ENCODE measurements around the gene ACOX3. TPM values are rescaled to one million over a fixed set of nuclear protein-coding genes. Genes with fewer than 3 reads are reported as not detected.
"Not testable (repeated sequence)": the region's sequence is repeated elsewhere in the genome, so short reads cannot be mapped to it uniquely, and the experiment has no call there.

The ACOX3 gene
- total RNA-seq, 1 experiment from 2014 or later, result 18.9 TPM

DNA sequence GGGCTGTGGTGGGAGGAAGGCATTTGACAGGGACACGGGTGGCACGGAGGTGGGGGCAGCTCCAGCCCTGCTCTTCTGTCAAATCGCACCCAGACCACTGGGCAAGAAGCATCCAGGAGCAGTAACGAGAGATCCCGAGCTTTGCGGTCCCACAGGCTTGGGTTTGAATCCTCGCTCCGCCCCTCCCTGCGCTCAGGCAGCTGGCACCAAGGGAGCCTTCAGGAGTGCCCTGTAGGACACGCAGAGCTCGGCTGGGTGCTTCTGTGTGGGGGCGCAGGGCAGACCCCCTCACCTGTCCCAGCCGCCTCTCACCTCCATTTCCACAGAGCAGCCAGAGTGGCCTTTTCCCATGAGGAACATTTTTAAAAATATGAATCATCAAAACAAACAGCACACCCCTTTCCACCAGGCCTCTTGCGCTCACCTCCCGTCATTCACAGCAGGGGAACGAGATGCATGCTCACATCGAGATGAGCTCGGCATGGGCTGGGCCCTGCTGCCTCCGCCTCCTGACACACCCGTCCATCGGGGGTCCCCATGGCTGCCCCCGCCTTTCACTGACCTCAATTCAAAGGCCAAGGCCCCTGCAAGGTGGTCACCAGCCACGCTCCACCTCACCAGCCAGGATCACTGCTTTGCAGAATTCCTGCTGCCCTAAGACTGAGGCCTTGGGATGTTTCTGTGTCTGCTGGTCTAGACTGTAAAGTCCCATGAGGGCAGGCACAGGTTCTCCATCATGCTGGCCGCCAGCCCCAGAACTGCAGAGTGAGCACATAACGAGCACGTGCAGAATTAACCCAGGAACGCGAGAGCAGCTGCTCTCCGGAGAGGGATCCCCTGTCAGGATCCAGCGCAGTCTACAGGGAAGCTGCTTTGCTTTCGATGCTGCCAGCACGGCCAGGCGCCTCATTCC, 52.7 kb downstream of the ACOX3 start:
- Histone ChIP-seq H3K4me1 (replicated peaks) (peaks cover 13% of the 10 kb centered on the region), H3K27me3 (replicated peaks) (no peaks in the 10 kb centered on the region), H3K27ac (no peak overlapping the region), H3K4me3 (no peak overlapping the region), H3K36me3 (no peaks in the 10 kb centered on the region), H3K9me3 (replicated peaks) (no peaks in the 10 kb centered on the region)
- DNase-seq (ENCODE audit: low read depth in 1 of 2, low spot score in 2 of 2), result no peak

DNA sequence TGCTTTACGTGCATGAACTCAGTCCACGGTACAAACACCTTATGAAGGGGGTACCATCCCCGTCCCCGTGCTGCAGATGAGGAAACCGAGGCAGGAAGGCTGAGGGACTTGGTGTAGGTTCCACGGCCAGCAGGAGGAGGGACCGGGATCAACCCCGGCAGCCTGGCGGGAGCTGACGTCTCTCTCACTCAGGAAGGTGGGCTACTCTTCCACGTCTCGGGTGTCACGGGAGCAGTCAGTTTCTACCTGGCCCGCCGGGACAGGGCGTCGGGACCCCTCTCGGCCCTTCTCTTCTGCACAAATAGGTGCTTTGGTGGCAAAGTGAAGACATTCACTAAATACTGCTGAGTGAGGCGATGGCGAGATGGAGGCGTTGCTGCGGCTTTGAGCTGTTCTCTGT, 53.3 kb downstream of the ACOX3 start:
- H3K36me3 ChIP-seq, result no peaks in the 10 kb centered on the region
- H3K27me3 ChIP-seq (replicated peaks), result no peaks in the 10 kb centered on the region
- H3K27ac ChIP-seq, result no peak overlapping the region
- H3K4me3 ChIP-seq, result no peak overlapping the region
- H3K4me1 ChIP-seq (replicated peaks), result peaks cover 6% of the 10 kb centered on the region
- no peaks in the 10 kb centered on the region for H3K9me3 ChIP-seq (replicated peaks)
- DNase-seq (ENCODE audit: low read depth in 1 of 2, low spot score in 2 of 2), result no peak

- H3K27ac ChIP-seq, result no peak overlapping the region
- peaks cover 2% of the 10 kb centered on the region for H3K4me1 ChIP-seq (replicated peaks)
- no peak for DNase-seq (ENCODE audit: low read depth in 1 of 2, low spot score in 2 of 2)
- no peaks in the 10 kb centered on the region for H3K36me3 ChIP-seq
- H3K4me3 ChIP-seq, result no peak overlapping the region
- H3K9me3 ChIP-seq (replicated peaks), result no peaks in the 10 kb centered on the region
- no peaks in the 10 kb centered on the region for H3K27me3 ChIP-seq (replicated peaks)
These were observed 53.8 kb downstream of the ACOX3 start for GRCh38 chr4:8386731-8387130.

DNA sequence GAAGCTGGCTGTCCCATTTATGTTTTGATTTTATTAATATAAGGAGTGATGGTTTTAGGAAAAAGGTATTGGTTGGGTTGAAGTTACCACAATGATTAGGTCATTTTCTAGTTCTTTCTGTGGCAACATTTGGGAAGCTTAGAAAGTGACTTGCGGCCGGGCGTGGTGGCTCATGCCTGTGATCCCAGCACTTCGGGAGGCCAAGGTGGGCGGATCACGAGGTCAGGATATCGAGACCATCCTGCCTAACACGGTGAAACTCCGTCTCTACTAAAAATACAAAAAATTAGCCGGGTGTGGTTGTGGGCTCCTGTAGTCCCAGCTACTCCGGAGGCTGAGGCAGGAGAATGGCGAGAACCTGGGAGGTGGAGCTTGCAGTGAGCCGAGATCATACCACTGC, 54.4 kb downstream of the ACOX3 start:
- DNase-seq (ENCODE audit: low read depth in 1 of 2, low spot score in 2 of 2), result not testable (repeated sequence)

GRCh38 chr4:8385611-8386010, 54.9 kb downstream of the ACOX3 start:
- Histone ChIP-seq H3K9me3 (replicated peaks) (no peaks in the 10 kb centered on the region), H3K36me3 (no peaks in the 10 kb centered on the region), H3K27ac (no peak overlapping the region), H3K4me3 (no peak overlapping the region), H3K27me3 (replicated peaks) (no peaks in the 10 kb centered on the region), H3K4me1 (replicated peaks) (no peaks in the 10 kb centered on the region)
- DNase-seq (ENCODE audit: low read depth in 1 of 2, low spot score in 2 of 2), result no peak

More for the DNA sequence above, 54.4 kb downstream of the ACOX3 start:
- H3K4me3 ChIP-seq; H3K27ac ChIP-seq; H3K9me3 ChIP-seq (replicated peaks); H3K4me1 ChIP-seq (replicated peaks); H3K27me3 ChIP-seq (replicated peaks); H3K36me3 ChIP-seq: not testable (repeated sequence)

GRCh38 chr4:8385106-8385505, 55.4 kb downstream of the ACOX3 start:
- Histone ChIP-seq H3K36me3 (no peaks in the 10 kb centered on the region), H3K9me3 (replicated peaks) (no peaks in the 10 kb centered on the region), H3K4me3 (no peak overlapping the region), H3K27me3 (replicated peaks) (no peaks in the 10 kb centered on the region), H3K27ac (no peak overlapping the region), H3K4me1 (replicated peaks) (no peaks in the 10 kb centered on the region)
- DNase-seq (ENCODE audit: low read depth in 1 of 2, low spot score in 2 of 2), result no peak

GRCh38 chr4:8384397-8385060, 56.0 kb downstream of the ACOX3 start:
- Histone ChIP-seq H3K4me3 (no peak overlapping the region), H3K4me1 (replicated peaks) (no peaks in the 10 kb centered on the region), H3K9me3 (replicated peaks) (no peaks in the 10 kb centered on the region), H3K27ac (no peak overlapping the region), H3K27me3 (replicated peaks) (no peaks in the 10 kb centered on the region), H3K36me3 (no peaks in the 10 kb centered on the region)
- no peak for DNase-seq (ENCODE audit: low read depth in 1 of 2, low spot score in 2 of 2)

- no peak overlapping the region for H3K4me3 ChIP-seq
- DNase-seq (ENCODE audit: low read depth in 1 of 2, low spot score in 2 of 2), result no peak
- no peaks in the 10 kb centered on the region for H3K9me3 ChIP-seq (replicated peaks)
- no peaks in the 10 kb centered on the region for H3K27me3 ChIP-seq (replicated peaks)
- no peaks in the 10 kb centered on the region for H3K36me3 ChIP-seq
- H3K4me1 ChIP-seq (replicated peaks), result no peaks in the 10 kb centered on the region
- H3K27ac ChIP-seq, result no peak overlapping the region
These were observed 56.9 kb downstream of the ACOX3 start for GRCh38 chr4:8383451-8384160.

DNA sequence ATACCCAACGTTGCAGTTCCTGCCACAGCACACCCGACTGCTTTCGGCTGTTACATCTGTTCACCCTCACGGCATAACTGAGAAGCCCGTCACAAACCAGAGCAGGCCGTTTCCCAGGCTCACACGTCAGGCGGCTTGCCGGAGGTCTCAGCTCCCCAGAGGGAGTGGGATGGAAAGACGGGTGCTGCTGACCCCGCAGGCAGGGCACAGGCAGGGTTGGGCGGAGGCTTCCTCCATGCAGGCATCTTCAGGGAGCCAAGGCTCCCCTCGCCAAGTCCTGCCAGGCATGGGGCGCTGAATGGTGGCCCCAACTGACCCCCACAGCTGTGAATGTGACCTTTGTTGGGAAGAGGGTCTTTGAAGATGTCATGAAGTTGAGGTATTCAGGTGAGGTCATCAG, 57.5 kb downstream of the ACOX3 start:
- Histone ChIP-seq H3K4me3 (no peak overlapping the region), H3K9me3 (replicated peaks) (no peaks in the 10 kb centered on the region), H3K27me3 (replicated peaks) (no peaks in the 10 kb centered on the region), H3K36me3 (no peaks in the 10 kb centered on the region), H3K4me1 (replicated peaks) (no peaks in the 10 kb centered on the region), H3K27ac (no peak overlapping the region)
- DNase-seq (ENCODE audit: low read depth in 1 of 2, low spot score in 2 of 2), result no peak

DNA sequence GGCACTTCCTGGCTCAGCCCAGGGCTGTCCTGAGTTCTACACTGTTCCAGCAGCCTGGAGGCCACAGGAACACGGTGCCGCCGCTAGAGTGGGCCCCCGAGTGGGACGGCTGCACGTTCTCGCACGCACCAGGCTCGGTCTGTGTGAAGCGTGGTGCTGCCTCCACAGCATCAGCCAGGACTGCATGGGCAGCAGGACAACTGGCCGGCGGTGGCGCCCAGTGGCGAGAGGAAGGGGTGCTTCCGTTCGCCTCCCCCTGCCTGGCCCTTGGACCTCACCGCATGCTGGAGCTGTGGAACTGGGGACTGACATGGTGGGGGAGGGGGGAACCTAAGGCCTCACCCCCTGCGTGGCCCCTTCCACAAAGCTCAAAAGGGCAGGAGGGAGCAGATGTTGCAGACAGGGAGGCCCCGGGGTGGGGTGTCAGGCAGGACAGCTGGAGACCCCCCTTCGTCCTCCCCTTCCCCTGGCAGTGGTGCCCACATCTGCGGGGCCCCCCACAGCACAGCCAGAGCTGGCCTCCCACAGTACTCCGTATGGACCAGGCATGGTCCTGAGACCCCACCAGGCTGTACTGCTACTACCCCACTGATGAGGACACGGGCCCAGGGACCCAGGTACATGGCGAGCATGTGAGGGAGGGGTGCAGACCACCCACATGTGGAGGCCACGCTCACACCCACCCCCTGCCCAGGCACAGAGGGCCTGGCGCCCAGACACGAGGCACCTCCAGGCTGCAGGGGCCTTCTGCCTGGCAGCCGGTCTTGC, 58.5 kb downstream of the ACOX3 start:
- no peaks in the 10 kb centered on the region for H3K4me1 ChIP-seq (replicated peaks)

GRCh38 chr4:8380511-8381415, 59.8 kb downstream of the ACOX3 start:
- H3K4me3 ChIP-seq, result no peak overlapping the region
- H3K9me3 ChIP-seq (replicated peaks), result no peaks in the 10 kb centered on the region
- DNase-seq (ENCODE audit: low read depth in 1 of 2, low spot score in 2 of 2), result no peak
- H3K27ac ChIP-seq, result no peak overlapping the region
- no peaks in the 10 kb centered on the region for H3K4me1 ChIP-seq (replicated peaks)
- H3K27me3 ChIP-seq (replicated peaks), result no peaks in the 10 kb centered on the region
- no peaks in the 10 kb centered on the region for H3K36me3 ChIP-seq

More for the DNA sequence above, 58.5 kb downstream of the ACOX3 start:
- no peaks in the 10 kb centered on the region for H3K9me3 ChIP-seq (replicated peaks)
- no peaks in the 10 kb centered on the region for H3K36me3 ChIP-seq
- no peak overlapping the region for H3K4me3 ChIP-seq
- no peak for DNase-seq (ENCODE audit: low read depth in 1 of 2, low spot score in 2 of 2)
- H3K27ac ChIP-seq, result no peak overlapping the region
- H3K27me3 ChIP-seq (replicated peaks), result no peaks in the 10 kb centered on the region

DNA sequence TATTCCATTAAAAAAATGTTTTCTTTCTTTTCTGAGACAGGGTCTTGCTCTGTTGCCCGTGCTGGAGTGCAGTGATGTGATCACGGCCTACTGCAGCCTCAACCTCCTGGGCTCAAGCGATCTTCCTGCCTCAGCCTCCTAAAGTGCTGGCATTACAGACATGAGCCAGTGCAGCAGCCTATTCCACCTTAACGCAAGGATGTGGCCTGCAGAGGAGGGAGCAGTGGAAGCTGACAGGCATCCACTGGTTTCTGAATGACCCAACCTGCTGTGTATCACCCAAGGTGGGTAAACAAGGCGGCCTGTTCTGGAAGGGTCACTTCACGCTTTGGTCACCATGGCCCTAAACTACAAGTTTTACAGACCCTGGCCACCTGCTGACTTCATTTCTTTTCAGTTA, 60.8 kb downstream of the ACOX3 start:
- DNase-seq (ENCODE audit: low read depth in 1 of 2, low spot score in 2 of 2), result no peak
- H3K4me1 ChIP-seq (replicated peaks), result no peaks in the 10 kb centered on the region
- no peaks in the 10 kb centered on the region for H3K36me3 ChIP-seq
- H3K27ac ChIP-seq, result no peak overlapping the region
- H3K9me3 ChIP-seq (replicated peaks), result no peaks in the 10 kb centered on the region
- H3K4me3 ChIP-seq, result no peak overlapping the region
- H3K27me3 ChIP-seq (replicated peaks), result no peaks in the 10 kb centered on the region

DNA sequence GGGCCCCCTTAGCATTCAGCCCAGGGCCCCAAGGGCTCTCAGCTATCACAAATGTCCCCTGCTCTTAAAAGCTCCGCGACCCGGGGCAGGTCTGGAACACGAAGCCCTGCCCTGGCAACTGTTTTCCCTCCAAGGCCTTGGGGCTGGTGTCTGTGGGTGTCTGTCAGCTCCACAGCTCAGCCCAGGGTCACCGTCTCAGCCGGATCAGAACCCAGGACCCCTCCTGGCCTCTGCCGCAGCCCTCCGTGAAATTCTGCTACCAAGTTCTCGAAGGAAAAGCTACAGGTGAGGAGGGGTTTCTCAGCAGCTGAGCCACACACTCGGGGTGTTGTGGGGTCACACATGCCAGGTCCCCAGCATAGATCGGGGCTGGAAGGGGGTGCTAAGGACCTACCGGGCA, 61.2 kb downstream of the ACOX3 start:
- no peak overlapping the region for H3K27ac ChIP-seq
- H3K9me3 ChIP-seq (replicated peaks), result no peaks in the 10 kb centered on the region
- no peak overlapping the region for H3K4me3 ChIP-seq
- H3K4me1 ChIP-seq (replicated peaks), result no peaks in the 10 kb centered on the region
- no peaks in the 10 kb centered on the region for H3K36me3 ChIP-seq
- H3K27me3 ChIP-seq (replicated peaks), result no peaks in the 10 kb centered on the region
- no peak for DNase-seq (ENCODE audit: low read depth in 1 of 2, low spot score in 2 of 2)
